Activated naive CD4-positive, alpha-beta T cell (primary cell): ENCODE measurements around the gene LRRC36.

ENCODE experiments used
- DNase-seq, 4 experiments: peaks; one replicate each; lab custom pipeline; 2025; lab: John Stamatoyannopoulos, UW

Gene LRRC36

DNA sequence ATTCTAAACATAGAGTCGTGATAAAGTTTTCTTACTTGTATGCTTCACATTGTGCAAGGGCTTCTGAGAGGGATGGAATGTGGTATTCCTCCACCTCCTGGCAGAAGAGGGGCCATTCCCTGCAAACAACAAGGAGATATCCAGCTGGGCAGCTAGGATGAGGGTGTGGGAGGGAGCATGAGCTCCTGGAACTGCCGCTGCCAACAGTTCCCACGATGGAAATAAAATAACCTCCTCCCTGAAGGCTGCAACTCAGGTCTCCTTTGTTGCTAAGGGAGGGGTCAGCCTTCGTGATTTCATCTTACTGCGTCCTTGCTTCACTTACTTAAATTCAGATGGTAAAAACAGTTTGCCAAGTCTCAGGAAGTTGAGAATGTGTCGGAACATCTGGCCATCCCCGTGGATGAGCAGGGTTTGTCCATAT lies 31.7 kb upstream of the LRRC36 start:
- no peak for DNase-seq

DNA sequence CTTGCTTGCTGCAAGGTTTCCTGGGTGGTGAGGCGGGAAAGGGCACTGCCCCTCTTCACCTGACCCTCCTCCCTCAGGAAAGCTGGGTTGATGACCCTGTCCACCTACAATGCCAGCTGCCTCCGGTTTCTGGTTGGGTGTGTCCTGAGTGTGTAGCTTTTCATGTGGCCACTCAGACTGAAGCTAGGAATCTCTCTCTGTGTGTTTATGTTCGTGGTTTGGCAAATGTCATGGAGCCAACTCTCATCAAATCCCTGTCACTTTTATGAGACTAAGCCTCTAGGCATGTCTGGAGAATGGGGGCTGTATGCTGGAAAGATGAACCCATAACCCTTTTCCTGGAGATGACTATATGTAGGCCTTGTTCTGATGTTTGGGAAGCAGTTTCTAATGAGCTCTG lies 30.2 kb upstream of the LRRC36 start:
- no peak for DNase-seq

DNA sequence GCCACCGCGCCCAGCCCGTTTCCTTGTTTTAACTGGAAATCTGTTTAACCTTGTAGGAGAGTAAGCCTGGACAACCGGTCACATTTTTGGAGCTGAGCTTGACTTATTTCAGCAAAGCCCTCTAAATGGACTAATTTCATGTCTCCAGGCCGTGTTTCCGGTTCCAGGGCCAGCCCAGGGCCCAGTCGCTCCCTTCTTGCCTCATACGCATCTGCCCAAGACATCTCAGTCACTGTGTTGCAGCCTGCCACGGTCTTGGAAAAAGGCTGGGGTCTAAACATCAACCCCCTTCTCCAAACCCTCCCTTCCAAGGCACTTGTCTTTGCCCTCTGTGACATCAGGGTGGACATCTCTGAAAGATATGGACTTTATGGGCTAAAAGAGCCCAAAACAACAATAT lies 28.3 kb upstream of the LRRC36 start:
- no peak for DNase-seq

DNA sequence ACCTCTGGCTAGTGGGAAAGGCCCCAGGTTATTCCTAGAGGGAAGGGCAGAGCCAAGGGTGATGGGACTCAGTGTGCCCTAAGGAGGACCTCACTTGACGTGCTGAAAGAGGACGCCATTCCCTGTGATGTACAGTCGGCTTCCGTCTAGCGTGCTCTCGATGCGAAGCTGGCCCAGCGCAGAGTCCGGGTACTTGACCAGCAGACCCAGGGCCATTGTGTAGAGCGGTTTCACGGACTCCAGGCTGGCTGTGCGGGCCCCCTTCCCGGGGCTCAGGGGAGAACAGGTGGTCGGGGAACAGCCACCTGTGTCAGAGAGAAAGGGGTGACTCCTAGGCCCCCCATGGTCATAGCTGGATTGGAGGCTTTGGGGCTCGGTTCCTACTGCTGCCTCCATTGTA lies 27.3 kb upstream of the LRRC36 start:
- DNase-seq: no peak

DNA sequence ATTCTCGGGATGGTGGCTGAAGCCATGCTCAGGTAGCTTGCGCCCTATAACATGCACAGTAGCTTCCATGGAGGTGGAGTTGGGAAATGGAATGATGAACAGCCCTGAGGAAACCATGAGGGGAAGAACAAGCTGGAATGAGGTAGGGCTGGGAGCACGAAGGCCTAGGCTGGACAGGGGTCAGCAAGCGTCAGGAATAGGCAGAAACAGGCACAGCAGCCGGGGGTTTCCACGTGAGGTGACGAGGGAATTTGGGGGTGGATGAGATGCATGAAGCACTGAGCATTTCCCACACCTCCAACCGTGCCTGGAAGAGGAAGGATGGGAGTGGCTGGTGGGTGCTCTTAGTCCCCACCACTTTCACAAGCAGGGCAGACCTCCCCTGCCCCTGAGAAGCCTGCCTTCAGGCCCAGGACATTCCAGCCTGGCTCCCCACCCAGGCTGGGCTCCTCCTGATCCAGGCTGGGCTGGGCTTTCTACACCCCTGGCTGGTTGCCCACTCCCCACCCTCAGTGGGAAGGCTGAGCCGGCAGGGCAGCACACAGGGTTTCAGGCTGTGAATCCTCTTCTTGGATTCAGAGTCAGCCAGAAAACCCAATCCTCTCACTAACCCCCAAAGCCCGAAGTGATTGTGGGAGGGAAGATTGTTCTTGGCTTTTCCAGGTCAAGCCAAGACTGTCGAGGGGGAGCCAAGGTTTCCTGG lies 25.4 kb upstream of the LRRC36 start:
- DNase-seq: no peak

DNA sequence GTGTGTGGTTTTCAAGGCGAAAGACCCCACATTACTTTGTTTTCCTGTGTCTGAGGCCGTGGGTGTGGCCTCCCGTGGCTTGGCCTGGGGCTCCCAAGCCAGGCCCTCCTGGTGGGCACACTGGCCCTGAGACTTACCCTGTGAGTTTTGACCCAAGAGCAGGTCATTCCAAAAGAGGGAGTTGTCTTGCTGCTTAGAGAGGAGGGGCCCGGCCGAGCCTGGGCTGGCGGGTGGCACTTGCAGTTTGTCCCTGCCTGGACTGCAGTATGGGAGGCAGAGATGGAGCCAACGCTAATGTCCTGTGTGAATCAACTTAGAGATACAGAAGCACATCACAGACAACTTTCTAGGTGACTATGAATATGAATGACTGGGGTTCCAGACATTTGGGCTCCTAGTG lies 24.5 kb upstream of the LRRC36 start:
- no peak for DNase-seq

DNA sequence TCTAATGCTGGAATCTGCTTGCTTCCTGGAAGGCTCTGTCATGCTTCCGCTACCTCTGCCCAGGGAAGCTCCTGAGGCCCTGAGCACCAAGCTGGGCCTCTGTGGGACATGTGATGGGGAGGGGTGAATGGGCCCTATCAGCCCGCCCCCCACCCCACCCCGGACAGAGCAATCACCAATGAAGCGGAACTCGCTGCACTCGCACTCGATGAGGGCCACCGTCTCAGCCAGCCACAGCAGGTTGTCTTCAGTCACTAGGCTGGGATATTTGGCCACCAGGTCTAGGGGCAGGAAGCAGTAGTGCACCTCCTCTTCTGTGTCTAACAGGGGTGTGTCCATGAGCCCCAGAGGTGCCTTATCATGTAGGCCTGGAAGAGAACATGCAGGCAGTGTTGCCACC lies 23.6 kb upstream of the LRRC36 start:
- DNase-seq: no peak

DNA sequence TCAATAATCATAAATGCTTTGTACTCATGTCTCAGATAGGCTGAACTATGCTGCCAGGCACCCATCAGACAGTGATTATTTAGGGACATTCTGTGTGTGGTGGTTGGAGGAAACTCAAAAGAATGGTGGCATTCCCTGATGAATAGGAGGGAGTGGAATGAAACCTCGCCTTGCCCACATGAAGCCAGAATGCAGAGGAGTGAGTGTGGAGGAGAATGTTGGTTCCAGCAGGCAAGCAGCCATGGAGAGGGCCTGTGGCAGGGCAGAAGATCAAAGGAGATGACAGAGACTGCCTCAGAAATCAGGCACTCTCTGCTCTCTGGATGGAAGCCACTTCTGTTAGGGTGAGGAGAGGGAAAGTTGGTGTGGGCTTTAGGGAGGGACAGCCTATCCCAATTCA lies 22.6 kb upstream of the LRRC36 start:
- DNase-seq: no peak

DNA sequence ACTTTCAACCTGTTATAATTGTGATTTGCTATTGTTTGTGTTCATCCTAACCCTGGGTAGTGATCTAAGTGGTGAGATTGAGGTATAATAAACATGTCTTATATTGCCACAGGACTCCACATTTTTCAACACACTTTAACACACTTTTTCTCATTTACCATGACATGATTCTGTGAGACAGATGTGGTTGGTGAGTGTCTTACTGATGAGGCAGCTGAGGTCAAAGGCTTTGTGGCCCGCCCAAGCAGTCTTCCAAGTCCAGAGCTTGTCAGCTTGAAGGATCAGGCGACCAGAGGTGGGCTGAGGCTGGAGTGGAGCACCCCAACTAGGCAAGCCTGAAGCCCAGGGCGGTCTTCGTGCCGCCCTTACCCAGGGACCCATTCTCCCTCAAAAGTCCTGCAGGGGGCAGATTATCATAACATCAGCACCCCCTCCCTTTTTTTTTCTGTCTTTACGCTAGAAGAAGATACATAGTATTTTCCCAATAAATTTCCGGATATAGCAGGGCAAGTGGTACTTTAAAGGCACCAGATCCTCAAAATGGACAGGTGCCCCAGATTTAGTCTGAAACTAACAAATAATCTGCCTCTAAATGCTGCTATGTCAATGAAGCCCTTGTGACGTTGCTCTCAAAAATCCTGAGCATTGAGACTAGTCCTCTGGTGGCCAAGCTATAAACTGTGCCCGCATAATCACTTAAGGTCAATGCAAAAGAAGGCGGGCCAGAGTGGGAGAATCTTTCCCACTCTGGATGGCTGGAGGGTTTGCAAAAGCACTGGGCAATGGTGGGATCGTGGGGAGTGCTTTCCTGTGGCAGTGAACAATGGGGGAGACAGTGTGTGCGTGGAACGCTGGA lies 21.2 kb upstream of the LRRC36 start:
- DNase-seq: no peak

DNA sequence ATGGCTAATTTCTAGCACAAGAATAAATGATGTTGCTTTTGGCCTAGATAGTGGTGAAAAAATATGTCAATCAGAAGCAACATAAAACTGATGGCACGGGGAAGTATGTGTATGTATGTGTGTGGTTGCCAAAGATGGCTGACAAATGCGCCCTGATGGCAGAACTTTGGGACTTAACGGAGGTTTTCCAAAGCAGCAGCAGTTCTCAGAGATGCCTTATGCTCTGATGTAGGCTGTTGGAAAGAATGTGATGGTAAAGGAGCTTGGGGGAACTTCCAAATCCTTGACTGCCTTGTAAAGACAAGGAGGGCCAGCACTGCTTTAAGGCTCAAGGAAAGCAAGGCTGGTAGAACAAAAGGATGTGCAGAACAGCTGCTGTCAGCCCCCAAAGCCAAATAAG lies 16.1 kb upstream of the LRRC36 start:
- DNase-seq: no peak

DNA sequence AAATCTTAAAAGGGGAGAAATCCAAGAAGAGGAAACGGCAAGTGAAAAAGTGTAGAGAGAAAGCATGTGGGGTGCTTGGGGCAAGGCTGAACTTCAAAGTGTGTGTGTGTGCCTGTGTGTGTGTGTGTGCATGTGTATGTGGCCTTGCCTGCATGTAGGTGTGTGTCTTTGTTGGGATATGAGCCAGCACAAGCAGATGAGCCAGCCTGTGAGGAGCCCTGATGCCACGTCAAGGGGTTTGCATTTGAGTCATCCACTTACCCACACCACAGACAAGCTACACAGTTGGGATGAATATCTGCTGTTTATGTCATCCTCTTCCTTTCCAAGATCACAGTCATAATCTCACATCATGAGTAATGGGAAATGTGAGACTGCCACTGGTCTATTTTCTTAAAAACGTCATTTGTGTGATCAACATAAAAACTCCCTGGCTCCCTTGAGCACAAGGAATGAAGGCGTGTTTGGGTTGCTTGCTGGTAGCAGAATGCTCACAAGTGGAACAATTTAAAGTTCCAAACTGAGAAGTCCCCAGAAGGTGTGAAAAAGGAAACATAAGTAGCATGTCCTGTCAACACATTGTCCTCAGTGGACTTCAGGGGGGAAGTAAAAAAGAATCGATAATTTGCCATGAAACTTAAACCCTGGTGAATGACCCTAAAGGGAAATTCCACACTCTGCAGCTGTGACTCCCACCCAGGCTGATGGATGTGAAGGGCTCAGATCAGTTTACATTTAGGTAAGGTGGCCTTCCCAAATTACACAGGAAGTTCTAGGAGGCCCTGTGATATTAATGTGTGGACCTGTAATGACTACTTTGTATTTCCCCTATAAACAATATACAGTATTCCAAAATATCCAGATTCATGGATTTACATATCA lies 14.8 kb upstream of the LRRC36 start:
- peak in 2 of 4 experiments; percentile 32 to 36 for DNase-seq

DNA sequence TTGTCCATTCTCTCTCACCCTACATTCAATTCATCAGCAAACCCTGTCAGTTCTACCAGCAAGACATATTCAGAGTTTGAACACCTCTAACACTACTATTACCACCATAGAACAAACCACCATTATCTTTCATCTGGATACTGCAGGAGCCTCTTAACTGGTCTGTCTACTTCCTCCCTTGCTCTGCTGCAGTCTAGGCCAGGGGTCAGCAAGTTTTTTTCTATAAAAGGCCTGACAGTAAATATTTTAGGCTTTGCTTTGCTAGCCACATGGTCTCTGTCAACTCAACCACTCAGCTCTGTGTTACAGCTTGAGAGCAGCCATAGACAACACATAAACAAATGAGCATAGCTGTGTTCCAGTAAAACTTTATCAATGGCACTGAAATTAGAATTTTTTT lies 13.9 kb upstream of the LRRC36 start:
- no peak for DNase-seq

DNA sequence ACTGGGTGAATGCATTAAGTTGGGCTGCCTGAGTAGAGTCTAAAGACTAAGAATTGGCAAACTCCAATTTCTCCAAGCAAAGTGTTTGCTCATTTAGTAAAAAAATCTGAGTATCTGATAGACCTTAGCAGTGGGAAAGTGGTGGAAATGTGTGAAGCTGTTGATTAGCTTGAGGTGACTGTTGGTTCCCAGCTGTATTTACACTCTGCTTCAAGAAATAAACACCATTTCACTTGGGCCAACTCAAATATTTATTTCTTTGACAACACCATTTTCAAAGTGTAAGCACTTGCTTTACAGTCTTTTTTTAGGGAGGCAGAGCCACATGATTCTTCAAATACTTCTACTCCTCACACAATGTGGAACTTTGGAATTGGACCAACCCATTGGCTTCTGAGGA lies 8.8 kb upstream of the LRRC36 start:
- no peak for DNase-seq

DNA sequence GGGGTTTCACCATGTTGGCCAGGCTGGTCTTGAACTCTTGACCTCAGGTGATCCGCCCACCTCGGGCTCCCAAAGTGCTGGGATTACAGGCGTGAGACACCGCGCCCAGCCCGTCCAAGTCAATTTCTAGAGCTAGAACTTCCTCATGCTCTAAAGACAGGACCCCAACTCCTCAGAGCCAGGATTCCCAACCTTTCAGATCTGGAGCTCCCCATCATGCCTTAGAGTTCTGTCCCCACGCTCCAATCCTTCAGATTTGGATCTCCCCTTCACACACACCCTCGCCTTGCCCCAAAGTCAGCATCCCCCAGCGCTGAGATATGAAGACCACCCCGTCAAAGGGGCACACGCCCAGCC lies 522 bp upstream of the LRRC36 start:
- no peak for DNase-seq

DNA sequence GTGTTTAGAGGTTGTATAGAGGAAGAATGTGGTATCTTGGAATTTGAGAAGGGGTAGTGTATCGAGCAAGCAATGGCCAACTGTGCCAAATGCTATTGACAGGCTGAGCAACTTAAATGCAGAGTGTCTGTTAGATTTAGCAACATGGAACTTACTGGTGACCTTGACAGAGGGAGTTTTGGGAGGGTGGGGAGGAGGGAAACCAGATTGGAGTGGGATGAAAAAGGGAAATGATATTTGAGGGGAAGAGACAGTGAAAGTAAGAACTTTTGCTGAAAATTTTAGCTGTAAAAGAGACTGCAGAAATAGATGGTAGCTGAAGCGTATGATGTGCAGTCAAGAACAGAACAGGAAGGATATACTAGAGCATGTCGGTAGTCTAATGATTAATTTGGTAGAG lies 1.1 kb downstream of the LRRC36 start:
- DNase-seq: no peak

DNA sequence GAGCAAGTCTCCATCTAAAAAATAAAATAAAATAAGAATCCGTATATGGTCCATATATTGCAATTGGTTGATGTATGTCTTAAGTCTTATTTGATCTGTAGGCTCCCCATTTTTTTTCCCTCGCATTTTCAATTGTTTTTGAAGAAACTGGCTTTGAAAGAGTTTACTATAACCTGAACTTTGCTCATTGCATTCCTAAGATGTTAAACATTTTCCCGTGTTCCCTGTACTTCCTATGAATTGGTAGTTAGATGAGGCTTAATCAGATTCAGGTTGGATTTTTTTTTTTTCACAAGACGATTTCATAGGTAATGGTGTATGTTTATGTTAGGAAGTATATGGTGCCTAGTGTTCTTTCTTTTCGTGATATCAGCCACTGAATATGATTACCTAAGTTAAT lies 3.3 kb downstream of the LRRC36 start:
- no peak for DNase-seq

DNA sequence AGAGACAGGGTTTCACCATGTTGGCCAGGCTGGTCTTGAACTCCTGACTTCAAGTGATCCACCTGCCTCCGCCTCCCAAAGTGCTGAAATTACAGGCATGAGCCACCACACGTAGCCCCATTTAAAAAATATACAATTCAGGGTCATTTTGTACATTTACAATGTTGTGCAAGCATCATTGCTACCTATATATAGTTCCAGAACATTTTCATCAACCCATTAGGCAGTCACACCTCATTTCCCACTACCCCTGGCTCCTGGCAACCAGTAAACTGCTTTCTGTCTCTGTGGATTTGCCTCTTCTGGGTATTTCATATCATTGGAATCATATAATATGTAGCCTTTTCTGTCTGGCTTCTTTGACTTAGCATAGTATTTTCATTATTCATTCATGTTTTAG lies 6.7 kb downstream of the LRRC36 start:
- no peak for DNase-seq

DNA sequence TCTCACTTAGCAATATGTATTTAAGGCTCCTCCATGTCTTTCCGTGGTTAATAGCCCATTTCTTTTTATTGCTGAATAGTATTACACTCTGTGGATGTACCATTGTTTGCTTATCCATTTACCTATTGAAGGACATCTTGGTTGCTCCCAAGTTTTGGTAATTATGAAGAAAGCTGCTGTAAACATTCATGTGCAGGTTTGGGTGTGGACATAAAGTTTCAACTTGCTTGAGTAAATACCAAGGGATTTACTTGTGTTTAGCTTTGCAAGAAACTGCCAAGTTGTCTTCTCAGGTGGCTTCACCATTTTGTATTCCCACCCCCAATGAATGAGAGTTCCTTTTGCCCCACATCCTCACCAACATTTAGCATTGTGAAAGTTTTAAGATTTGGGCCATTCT lies 9.5 kb downstream of the LRRC36 start:
- DNase-seq: no peak

DNA sequence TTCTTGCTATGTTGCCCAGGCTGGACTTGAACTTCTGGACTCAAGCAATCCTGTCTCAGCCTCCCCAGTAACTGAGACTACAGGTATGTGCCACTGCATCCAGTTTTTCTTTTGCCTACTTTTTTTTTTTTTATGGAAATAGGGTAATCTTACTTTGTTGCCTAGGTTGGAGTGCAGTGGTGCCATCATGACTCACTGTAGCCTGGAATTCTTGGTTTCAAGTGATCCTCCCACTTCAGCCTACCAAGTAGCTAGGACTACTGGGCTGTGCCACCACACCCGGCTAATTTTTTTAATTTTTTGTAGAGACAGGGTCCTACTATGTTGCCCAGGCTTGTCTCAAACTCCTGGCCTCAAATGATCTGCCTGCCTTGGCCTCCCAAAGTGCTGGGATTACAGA lies 10.0 kb downstream of the LRRC36 start:
- DNase-seq: no peak

DNA sequence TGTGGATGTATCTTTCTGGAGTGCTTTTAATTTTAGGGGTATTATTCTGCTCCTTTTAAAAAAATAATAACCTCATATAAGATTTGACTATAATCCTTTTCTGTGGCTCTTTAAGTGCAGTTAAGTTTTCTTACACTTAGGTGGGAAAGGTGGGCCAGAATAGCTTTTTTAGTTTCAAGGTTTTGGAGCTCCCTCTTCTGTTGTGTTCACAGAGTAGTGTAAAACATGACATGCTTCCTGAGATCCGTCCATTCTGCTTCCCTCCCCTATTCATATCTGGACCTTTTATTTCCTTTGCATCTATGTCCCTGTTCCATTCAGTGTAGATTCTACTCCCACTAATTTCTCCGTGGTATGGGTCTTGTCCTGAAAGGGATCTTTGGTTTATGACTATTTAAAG lies 12.8 kb downstream of the LRRC36 start:
- DNase-seq: no peak

DNA sequence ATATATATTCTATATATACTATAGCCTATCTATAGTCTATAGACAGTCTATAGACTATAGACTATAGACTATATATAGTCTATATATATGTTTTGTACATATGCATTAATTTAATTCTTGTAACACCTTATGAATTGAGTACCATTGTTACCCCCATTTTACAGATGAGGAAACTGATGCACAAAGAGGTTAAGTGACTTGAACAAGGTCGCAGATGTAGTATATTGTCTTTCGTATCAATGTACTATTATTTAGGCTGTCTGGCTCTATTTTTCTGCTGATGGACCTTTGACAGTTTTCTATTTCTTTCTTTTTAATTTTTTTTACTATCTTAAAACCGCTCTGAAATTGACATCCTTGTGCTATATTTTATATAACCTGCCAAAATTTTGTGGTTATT lies 14.6 kb downstream of the LRRC36 start:
- DNase-seq: no peak

DNA sequence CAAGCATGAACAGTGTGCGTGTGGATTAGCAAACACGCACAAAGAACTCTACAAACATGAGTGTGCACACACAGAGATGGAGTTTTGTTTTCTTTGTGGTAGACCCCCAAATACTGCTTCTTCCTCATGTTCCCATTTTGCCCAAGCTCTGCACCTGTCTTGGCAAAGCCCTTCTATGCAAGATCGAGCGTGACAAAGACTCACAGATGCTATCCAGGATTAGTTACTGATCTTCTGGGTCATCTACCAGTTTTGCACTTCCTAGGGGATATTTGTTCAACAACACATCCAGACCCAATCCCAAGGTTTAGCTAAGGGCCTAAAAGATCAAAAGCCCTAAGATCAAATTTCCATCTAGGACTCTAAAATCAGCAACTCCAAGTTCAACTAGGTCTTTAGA lies 16.0 kb downstream of the LRRC36 start:
- no peak for DNase-seq

DNA sequence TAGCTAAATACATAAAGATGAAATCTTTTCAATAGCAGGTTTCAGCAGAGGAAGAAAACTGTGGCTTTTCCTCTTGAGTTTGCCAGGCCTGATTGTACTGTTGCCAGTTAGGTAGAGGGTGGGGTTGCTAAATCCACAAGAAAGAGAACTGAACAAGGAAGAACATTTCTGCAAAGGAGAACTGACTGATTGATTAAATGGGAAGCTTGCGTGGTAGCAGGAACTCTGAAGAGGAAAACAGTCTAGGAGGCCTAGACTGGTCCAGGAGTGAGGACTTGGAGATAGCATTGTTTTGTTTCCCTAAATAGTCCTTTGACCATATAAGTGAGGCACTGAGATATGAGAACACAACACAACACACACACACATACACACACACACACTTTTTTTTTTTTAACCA lies 18.8 kb downstream of the LRRC36 start:
- no peak for DNase-seq
